WTC11 (cell line): ENCODE data around the gene FUT2. TPM values are rescaled to one million over a fixed set of nuclear protein-coding genes. Genes with fewer than 3 reads are reported as not detected.

ENCODE experiments used
- ATAC-seq: fragments of 200-7000 bp; cut with Tn5 transposase; 2 replicates; pipeline ENCODE4 v1.10.0; 2021; ENCODE audit warnings: mild to moderate bottlenecking, moderate library complexity
- CTCF ChIA-PET: fragments of 300-600 bp; sonication (Branson Sonifier 250); formaldehyde crosslinking; loops from one replicate; lab custom pipeline; 2021; ENCODE audit warnings: antibody characterized with exemption; lab: Charles Lee
- POLR2A ChIA-PET: fragments of 350-600 bp; sonication (Branson Sonifier 250); formaldehyde crosslinking; loops from one replicate; lab custom pipeline; 2021; ENCODE audit warnings: antibody characterized with exemption; lab: Charles Lee
- DNase-seq: peaks from one replicate; pipeline ENCODE4 v3.0.0; 2021; ENCODE audit warnings: low spot score
- H3K27ac Mint-ChIP-seq: 2 replicates; pipeline ENCODE4 v1.8.0; 2021; ENCODE audit warnings: mixed read lengths
- H3K27me3 Mint-ChIP-seq: 2 replicates; pipeline ENCODE4 v1.8.0; 2021; ENCODE audit warnings: low read depth, mild to moderate bottlenecking, moderate library complexity, mixed read lengths
- H3K36me3 Mint-ChIP-seq: 2 replicates; pipeline ENCODE4 v1.8.0; 2021; ENCODE audit warnings: mixed read lengths
- H3K4me1 Mint-ChIP-seq: 2 replicates; pipeline ENCODE4 v1.8.0; 2022; ENCODE audit warnings: mixed read lengths
- H3K4me3 Mint-ChIP-seq: 2 replicates; pipeline ENCODE4 v1.8.0; 2021; ENCODE audit warnings: mild to moderate bottlenecking, moderate library complexity, mixed read lengths
- H3K9me3 Mint-ChIP-seq: 2 replicates; pipeline ENCODE4 v1.8.0; 2021; ENCODE audit warnings: mixed read lengths
- CBFB ChIP-seq: sonication (generic); formaldehyde crosslinking; IDR thresholded peaks from 2 replicates; pipeline ENCODE4 v1.8.1; 2022; ENCODE audit warnings: mild to moderate bottlenecking, low read depth, missing genetic modification reagents
- GABPB1 ChIP-seq: sonication (generic); formaldehyde crosslinking; IDR thresholded peaks from 2 replicates; pipeline ENCODE4 v1.8.1; 2023; ENCODE audit warnings: mild to moderate bottlenecking, missing genetic modification reagents
- GRHL2 ChIP-seq: fragments of 250-450 bp; sonication (Bioruptor Pico); IDR thresholded peaks from 2 replicates; pipeline ENCODE4 v1.8.0; 2022; ENCODE audit warnings: mild to moderate bottlenecking, moderate library complexity; ENCODE audit not compliant: insufficient replicate concordance, severe bottlenecking
- JUN ChIP-seq: sonication (generic); formaldehyde crosslinking; IDR thresholded peaks from 2 replicates; pipeline ENCODE4 v1.8.0; 2023; ENCODE audit warnings: mild to moderate bottlenecking, missing genetic modification reagents
- MYBL2 ChIP-seq: sonication (generic); formaldehyde crosslinking; IDR thresholded peaks from 2 replicates; pipeline ENCODE4 v1.8.1; 2023; ENCODE audit warnings: mild to moderate bottlenecking, moderate library complexity, missing genetic modification reagents
- SMAD3 ChIP-seq: sonication (generic); formaldehyde crosslinking; IDR thresholded peaks from 2 replicates; pipeline ENCODE4 v1.8.0; 2022; ENCODE audit warnings: missing genetic modification reagents, mild to moderate bottlenecking, borderline replicate concordance
- ZNF219 ChIP-seq: sonication (generic); formaldehyde crosslinking; IDR thresholded peaks from 2 replicates; pipeline ENCODE4 v1.8.0; 2023; ENCODE audit warnings: missing genetic modification reagents, mild to moderate bottlenecking, borderline replicate concordance
- ZNF671 ChIP-seq: fragments of 250-450 bp; sonication (Bioruptor Pico); IDR thresholded peaks from 2 replicates; pipeline ENCODE4 v1.8.0; 2021; ENCODE audit warnings: mild to moderate bottlenecking
- total RNA-seq: library from RNA; stranded (reverse); gene quantifications from 3 replicates; pipeline ENCODE4 v1.2.3, GENCODE V29; 2021
- TF ChIP-seq, protein P1 (sequence below): sonication (generic); formaldehyde crosslinking; conservative IDR thresholded peaks from 2 replicates; pipeline ENCODE4 v1.8.1; 2022; ENCODE audit warnings: mild to moderate bottlenecking, missing genetic modification reagents
- TF ChIP-seq, protein P2 (sequence below): fragments of 250-450 bp; sonication (Bioruptor Pico); conservative IDR thresholded peaks from 2 replicates; pipeline ENCODE4 v1.9.0; 2021; ENCODE audit warnings: mild to moderate bottlenecking
- TF ChIP-seq, protein P3 (sequence below): sonication (generic); formaldehyde crosslinking; IDR thresholded peaks from 2 replicates; pipeline ENCODE4 v1.8.1; 2023; ENCODE audit warnings: mild to moderate bottlenecking, missing genetic modification reagents
- TF ChIP-seq, protein P4 (sequence below): sonication (generic); formaldehyde crosslinking; IDR thresholded peaks from 2 replicates; pipeline ENCODE4 v1.8.1; 2023; ENCODE audit warnings: mild to moderate bottlenecking, missing genetic modification reagents, moderate library complexity
- TF ChIP-seq, protein P5 (sequence below): sonication (generic); formaldehyde crosslinking; IDR thresholded peaks from 2 replicates; pipeline ENCODE4 v1.8.0; 2022; ENCODE audit warnings: missing genetic modification reagents
- TF ChIP-seq, protein P6 (sequence below): fragments of 250-450 bp; sonication (Bioruptor Pico); IDR thresholded peaks from 2 replicates; pipeline ENCODE4 v2.1.2; 2022; ENCODE audit warnings: mild to moderate bottlenecking, moderate library complexity
- TF ChIP-seq, protein P7 (sequence below): sonication (generic); formaldehyde crosslinking; IDR thresholded peaks from 2 replicates; pipeline ENCODE4 v1.8.0; 2023; ENCODE audit warnings: mild to moderate bottlenecking, missing genetic modification reagents
- TF ChIP-seq, protein P8 (sequence below): sonication (generic); formaldehyde crosslinking; IDR thresholded peaks from 2 replicates; pipeline ENCODE4 v1.8.1; 2023; ENCODE audit warnings: mild to moderate bottlenecking, missing genetic modification reagents, moderate library complexity

FUT2 gene
- total RNA-seq, 1 experiment from 2014 or later: 5.9 TPM

DNA sequence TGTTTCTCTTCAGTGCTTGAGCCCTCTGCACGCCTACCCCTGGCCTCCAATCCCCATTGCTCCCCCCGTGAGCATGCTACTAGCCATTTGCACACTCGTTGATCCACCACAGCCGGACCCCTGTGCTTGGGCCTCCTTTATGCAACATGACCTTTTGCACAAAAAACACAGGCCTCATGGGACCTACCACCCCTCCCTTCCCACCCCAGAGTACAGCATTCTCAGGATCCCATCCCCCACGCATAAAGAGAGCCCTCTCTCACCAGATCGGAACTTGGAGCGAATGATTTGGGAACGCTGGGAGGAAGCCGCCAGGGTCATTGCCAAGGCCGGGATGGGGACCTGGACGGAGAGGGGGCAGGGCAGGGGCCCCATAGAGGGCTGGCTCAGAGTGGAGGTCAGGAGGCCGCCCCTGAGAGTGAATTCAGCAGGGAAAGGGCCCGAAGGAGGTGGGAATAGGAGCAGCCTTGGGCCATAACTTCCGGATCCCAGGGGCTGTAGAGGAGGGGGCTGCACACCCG is 23.0 kb downstream of the FUT2 start:
- ATAC-seq (no peak), DNase-seq (no peak)
- H3K4me1 Mint-ChIP-seq: peaks cover 37% of the 10 kb centered on the region
- POLR2A ChIA-PET: no interaction called here
- H3K36me3 Mint-ChIP-seq: no peaks in the 10 kb centered on the region
- peak overlapping the region; percentile 43 for H3K4me3 Mint-ChIP-seq
- H3K27me3 Mint-ChIP-seq: no peaks in the 10 kb centered on the region; the same call in 1 of the 2 replicates
- H3K27ac Mint-ChIP-seq: peak overlapping the region; percentile 60; the same call in 1 of the 2 replicates
- CTCF ChIA-PET: interaction anchor here (0.7 kb wide), 1 partner anchor 187 kb away, joined by 3 read pairs; no protein-coding TSS in a partner anchor
- 0 out of 2 replicates have a peak, but pooled peaks have one; percentile 46 for TF ChIP-seq GABPB1 (CRISPR knock-in tag)
- TF ChIP-seq, protein P1, sequence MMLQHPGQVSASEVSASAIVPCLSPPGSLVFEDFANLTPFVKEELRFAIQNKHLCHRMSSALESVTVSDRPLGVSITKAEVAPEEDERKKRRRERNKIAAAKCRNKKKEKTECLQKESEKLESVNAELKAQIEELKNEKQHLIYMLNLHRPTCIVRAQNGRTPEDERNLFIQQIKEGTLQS: no peak
- no peaks in the 10 kb centered on the region for H3K9me3 Mint-ChIP-seq

DNA sequence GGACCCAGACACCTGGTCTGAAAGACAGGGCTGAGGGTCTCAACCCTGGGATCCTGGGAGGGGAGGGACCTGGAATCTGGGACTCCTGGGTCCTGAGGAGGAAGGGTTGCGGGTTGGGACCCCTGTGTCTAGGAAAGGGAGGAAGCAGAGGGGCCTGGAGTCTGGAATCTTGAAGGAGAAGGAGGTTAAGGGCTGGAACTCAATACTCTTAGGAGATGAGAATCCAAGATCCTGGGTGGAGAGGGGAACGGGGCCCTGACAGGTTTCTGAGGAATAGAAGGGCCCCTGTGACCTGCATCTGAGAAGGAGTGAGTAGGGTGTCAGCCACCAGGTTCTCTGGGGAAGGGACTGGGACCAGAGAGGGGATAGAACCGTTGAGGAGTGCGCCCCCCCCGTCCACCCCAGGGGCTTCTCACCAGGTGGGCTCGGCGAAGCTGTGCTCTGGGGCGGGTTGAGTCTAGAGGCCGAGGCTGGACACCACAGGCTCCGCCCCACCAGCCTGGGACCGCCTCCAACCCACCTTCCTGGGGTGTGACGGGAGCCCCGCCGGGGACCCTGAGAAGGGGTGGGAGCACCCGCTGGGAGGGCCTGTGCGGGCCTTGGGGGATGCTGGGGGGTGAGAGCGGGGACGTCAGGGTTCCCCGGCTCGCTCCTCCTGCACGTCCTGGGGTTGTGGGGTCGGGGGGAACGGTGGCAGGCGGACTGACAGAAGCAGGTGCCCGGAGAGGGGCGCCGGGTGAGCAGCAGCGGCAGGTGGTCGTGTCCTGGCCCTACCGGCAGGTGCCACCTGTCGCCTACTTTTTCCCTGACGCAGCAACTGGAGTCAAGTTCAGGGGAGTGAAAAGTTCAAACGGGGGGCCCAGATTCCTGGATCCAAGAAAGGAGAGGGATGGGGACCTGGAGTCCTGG is 23.7 kb downstream of the FUT2 start, which contains the start of gene MAMSTR:
MAMSTR (minus strand) TSS at position 463 of the 909 bp plus-strand sequence. CDS start 694 bp downstream, outside the sequence.
- ATAC-seq: no peak
- no peaks in the 10 kb centered on the region for H3K36me3 Mint-ChIP-seq
- DNase-seq: no peak
- ChIA-PET POLR2A (interaction anchor here (0.9 kb wide), 1 partner anchor 44 kb away, joined by 3 read pairs; no protein-coding TSS in a partner anchor), CTCF (interaction anchor here (1.0 to 1.5 kb wide), 3 partner anchors 19 to 123 kb away, joined by 4 to 16 read pairs (median 4); no protein-coding TSS in a partner anchor)
- no peaks in the 10 kb centered on the region; the same call in 1 of the 2 replicates for H3K27me3 Mint-ChIP-seq
- H3K27ac Mint-ChIP-seq: peak within 1 kb of the TSS; percentile 60; the same call in 1 of the 2 replicates
- peaks cover 35% of the 10 kb centered on the region for H3K4me1 Mint-ChIP-seq
- no peaks in the 10 kb centered on the region for H3K9me3 Mint-ChIP-seq
- peak within 1 kb of the TSS; percentile 97 for H3K4me3 Mint-ChIP-seq
- no peak for TF ChIP-seq CBFB (CRISPR knock-in tag)
- TF ChIP-seq, protein P2, sequence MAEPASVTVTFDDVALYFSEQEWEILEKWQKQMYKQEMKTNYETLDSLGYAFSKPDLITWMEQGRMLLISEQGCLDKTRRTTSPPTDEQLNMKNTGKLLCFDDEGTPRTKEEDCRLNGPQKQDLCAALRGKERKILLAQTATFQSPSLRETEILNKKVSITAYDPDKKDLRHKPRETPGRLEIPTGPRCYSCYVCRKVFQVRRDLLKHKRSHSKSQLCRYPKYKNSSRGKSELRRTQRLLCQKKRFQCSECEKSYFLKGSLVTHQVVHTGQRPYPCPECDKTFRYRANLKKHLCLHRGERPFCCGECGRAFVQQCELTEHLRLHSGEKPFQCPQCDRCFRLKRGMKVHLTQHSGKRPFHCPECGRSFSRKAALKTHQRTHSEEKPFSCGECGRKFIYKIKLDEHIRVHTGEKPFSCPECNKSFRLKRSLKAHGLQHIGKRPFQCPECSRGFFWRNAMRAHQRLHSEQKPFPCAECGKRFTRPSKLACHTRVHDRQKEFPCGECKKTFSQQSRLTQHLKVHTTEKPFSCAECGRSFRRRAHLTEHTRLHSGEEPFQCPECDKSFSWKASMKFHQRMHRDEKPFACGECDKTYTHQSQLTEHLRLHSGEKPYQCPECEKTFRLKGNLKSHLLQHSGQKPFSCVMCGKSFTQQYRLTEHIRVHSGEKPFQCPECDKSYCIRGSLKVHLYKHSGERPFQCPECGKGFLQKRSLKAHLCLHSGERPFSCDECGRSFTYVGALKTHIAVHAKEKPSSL (CRISPR knock-in tag): no peak
- TF ChIP-seq, protein P3, sequence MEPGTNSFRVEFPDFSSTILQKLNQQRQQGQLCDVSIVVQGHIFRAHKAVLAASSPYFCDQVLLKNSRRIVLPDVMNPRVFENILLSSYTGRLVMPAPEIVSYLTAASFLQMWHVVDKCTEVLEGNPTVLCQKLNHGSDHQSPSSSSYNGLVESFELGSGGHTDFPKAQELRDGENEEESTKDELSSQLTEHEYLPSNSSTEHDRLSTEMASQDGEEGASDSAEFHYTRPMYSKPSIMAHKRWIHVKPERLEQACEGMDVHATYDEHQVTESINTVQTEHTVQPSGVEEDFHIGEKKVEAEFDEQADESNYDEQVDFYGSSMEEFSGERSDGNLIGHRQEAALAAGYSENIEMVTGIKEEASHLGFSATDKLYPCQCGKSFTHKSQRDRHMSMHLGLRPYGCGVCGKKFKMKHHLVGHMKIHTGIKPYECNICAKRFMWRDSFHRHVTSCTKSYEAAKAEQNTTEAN (CRISPR knock-in tag): no peak
- no peak for TF ChIP-seq ZNF671 (CRISPR knock-in tag)
- TF ChIP-seq, protein P4, sequence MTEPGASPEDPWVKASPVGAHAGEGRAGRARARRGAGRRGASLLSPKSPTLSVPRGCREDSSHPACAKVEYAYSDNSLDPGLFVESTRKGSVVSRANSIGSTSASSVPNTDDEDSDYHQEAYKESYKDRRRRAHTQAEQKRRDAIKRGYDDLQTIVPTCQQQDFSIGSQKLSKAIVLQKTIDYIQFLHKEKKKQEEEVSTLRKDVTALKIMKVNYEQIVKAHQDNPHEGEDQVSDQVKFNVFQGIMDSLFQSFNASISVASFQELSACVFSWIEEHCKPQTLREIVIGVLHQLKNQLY (CRISPR knock-in tag): no peak
- TF ChIP-seq MYBL2 (CRISPR knock-in tag): no peak
- TF ChIP-seq, protein P5, sequence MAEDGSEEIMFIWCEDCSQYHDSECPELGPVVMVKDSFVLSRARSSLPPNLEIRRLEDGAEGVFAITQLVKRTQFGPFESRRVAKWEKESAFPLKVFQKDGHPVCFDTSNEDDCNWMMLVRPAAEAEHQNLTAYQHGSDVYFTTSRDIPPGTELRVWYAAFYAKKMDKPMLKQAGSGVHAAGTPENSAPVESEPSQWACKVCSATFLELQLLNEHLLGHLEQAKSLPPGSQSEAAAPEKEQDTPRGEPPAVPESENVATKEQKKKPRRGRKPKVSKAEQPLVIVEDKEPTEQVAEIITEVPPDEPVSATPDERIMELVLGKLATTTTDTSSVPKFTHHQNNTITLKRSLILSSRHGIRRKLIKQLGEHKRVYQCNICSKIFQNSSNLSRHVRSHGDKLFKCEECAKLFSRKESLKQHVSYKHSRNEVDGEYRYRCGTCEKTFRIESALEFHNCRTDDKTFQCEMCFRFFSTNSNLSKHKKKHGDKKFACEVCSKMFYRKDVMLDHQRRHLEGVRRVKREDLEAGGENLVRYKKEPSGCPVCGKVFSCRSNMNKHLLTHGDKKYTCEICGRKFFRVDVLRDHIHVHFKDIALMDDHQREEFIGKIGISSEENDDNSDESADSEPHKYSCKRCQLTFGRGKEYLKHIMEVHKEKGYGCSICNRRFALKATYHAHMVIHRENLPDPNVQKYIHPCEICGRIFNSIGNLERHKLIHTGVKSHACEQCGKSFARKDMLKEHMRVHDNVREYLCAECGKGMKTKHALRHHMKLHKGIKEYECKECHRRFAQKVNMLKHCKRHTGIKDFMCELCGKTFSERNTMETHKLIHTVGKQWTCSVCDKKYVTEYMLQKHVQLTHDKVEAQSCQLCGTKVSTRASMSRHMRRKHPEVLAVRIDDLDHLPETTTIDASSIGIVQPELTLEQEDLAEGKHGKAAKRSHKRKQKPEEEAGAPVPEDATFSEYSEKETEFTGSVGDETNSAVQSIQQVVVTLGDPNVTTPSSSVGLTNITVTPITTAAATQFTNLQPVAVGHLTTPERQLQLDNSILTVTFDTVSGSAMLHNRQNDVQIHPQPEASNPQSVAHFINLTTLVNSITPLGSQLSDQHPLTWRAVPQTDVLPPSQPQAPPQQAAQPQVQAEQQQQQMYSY (CRISPR knock-in tag): no peak
- no peak for TF ChIP-seq GRHL2
- no peak for TF ChIP-seq ZNF219 (CRISPR knock-in tag)
- TF ChIP-seq, protein P6, sequence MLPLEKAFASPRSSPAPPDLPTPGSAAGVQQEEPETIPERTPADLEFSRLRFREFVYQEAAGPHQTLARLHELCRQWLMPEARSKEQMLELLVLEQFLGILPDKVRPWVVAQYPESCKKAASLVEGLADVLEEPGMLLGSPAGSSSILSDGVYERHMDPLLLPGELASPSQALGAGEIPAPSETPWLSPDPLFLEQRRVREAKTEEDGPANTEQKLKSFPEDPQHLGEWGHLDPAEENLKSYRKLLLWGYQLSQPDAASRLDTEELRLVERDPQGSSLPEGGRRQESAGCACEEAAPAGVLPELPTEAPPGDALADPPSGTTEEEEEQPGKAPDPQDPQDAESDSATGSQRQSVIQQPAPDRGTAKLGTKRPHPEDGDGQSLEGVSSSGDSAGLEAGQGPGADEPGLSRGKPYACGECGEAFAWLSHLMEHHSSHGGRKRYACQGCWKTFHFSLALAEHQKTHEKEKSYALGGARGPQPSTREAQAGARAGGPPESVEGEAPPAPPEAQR (CRISPR knock-in tag): no peak
- TF ChIP-seq GABPB1 (CRISPR knock-in tag): no peak
- TF ChIP-seq JUN (CRISPR knock-in tag): no peak
- no peak for TF ChIP-seq SMAD3 (CRISPR knock-in tag)
- TF ChIP-seq, protein P7, sequence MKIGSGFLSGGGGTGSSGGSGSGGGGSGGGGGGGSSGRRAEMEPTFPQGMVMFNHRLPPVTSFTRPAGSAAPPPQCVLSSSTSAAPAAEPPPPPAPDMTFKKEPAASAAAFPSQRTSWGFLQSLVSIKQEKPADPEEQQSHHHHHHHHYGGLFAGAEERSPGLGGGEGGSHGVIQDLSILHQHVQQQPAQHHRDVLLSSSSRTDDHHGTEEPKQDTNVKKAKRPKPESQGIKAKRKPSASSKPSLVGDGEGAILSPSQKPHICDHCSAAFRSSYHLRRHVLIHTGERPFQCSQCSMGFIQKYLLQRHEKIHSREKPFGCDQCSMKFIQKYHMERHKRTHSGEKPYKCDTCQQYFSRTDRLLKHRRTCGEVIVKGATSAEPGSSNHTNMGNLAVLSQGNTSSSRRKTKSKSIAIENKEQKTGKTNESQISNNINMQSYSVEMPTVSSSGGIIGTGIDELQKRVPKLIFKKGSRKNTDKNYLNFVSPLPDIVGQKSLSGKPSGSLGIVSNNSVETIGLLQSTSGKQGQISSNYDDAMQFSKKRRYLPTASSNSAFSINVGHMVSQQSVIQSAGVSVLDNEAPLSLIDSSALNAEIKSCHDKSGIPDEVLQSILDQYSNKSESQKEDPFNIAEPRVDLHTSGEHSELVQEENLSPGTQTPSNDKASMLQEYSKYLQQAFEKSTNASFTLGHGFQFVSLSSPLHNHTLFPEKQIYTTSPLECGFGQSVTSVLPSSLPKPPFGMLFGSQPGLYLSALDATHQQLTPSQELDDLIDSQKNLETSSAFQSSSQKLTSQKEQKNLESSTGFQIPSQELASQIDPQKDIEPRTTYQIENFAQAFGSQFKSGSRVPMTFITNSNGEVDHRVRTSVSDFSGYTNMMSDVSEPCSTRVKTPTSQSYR (CRISPR knock-in tag): no peak
- TF ChIP-seq, protein P1: no peak
- TF ChIP-seq, protein P8, sequence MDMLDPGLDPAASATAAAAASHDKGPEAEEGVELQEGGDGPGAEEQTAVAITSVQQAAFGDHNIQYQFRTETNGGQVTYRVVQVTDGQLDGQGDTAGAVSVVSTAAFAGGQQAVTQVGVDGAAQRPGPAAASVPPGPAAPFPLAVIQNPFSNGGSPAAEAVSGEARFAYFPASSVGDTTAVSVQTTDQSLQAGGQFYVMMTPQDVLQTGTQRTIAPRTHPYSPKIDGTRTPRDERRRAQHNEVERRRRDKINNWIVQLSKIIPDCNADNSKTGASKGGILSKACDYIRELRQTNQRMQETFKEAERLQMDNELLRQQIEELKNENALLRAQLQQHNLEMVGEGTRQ (CRISPR knock-in tag): no peak
